ENCODE data around the gene CHST15.
A peak's percentile ranks its signal among the peaks of the same experiment; 100 is the strongest.

The CHST15 gene

GRCh38 chr10:124028700-124029480, 64.5 kb downstream of the CHST15 start:
- no peak for DNase-seq

- no peak for DNase-seq
Observed at GRCh38 chr10:124027651-124028050, 65.7 kb downstream of the CHST15 start.

GRCh38 chr10:124027031-124027611, 66.3 kb downstream of the CHST15 start:
- DNase-seq: no peak

- no peak for DNase-seq
Observed at GRCh38 chr10:124026589-124026939, 66.8 kb downstream of the CHST15 start.

- DNase-seq: peak; percentile 46 to 68 (median 60)
Observed at GRCh38 chr10:124025660-124026588, 67.5 kb downstream of the CHST15 start.

- DNase-seq: no peak
Observed at GRCh38 chr10:124025152-124025551, 68.2 kb downstream of the CHST15 start.

GRCh38 chr10:124022066-124022465, 71.3 kb downstream of the CHST15 start:
- no peak for DNase-seq

GRCh38 chr10:124020981-124021815, 72.2 kb downstream of the CHST15 start:
- no peak for DNase-seq

- DNase-seq: no peak
Observed at GRCh38 chr10:124019886-124020797, 73.3 kb downstream of the CHST15 start.

- no peak for DNase-seq
Observed at GRCh38 chr10:124018886-124019525, 74.4 kb downstream of the CHST15 start.

GRCh38 chr10:124017729-124018128, 75.7 kb downstream of the CHST15 start:
- no peak for DNase-seq

- DNase-seq: no peak
Observed at GRCh38 chr10:124016804-124017375, 76.5 kb downstream of the CHST15 start.

- no peak for DNase-seq
Observed at GRCh38 chr10:124015991-124016390, 77.4 kb downstream of the CHST15 start.

- DNase-seq: peak in 1 of 4 experiments; percentile 34
Observed at GRCh38 chr10:124014416-124015154, 78.8 kb downstream of the CHST15 start.

- DNase-seq: peak in 1 of 4 experiments; percentile 21
Observed at GRCh38 chr10:124013916-124014315, 79.5 kb downstream of the CHST15 start.

GRCh38 chr10:124012991-124013390, 80.4 kb downstream of the CHST15 start:
- no peak for DNase-seq

- DNase-seq: no peak
Observed at GRCh38 chr10:124012583-124012982, 80.8 kb downstream of the CHST15 start.

GRCh38 chr10:124012066-124012465, 81.3 kb downstream of the CHST15 start:
- no peak for DNase-seq

- no peak for DNase-seq
Observed at GRCh38 chr10:124011464-124011863, 81.9 kb downstream of the CHST15 start.
